GM18519 (cell line): Measurements from ENCODE around the gene NR2C2.

ENCODE experiments used
- ATAC-seq: cut with Tn5 transposase; IDR thresholded peaks from one replicate; pipeline ENCODE4 v1.9.1; 2021; ENCODE audit warnings: mild to moderate bottlenecking, moderate library complexity; ENCODE audit not compliant: unreplicated experiment, low FRiP score

The NR2C2 gene

DNA sequence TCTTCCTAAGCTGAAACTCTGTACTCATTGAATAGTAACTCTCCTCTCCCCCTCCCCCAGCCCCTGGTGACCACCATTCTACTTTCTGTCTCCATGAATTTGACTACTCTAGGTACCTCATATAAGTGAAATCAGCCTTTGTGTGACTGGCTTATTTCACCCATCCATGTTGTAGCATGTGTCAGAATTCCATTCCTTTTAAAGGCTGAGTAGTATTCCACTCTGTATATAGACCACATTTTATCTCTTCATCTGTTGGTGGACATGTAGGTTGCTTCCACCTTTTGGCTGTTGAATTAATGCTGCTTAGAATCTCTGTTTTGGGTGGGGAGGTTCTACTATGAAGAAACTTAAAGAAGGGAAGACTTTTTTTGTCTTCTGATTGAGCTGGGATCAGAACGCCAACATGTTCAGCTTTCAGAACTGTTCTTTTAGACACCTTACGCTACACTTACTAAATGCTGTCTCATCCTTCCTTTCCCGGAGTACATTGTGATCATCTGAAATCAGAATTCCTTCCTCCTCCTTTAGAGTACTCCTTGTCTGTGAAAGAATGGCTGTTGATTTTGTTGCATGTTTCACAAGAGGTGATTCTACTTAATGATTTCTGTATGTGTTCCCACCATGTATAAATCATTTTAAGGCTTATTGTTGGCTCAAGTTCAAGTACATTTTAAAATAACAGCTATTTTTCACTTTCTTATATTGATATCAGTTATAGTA, 67.4 kb downstream of the NR2C2 start:
- no peak for ATAC-seq

GRCh38 chr3:15015456-15015855, 68.1 kb downstream of the NR2C2 start:
- no peak for ATAC-seq

DNA sequence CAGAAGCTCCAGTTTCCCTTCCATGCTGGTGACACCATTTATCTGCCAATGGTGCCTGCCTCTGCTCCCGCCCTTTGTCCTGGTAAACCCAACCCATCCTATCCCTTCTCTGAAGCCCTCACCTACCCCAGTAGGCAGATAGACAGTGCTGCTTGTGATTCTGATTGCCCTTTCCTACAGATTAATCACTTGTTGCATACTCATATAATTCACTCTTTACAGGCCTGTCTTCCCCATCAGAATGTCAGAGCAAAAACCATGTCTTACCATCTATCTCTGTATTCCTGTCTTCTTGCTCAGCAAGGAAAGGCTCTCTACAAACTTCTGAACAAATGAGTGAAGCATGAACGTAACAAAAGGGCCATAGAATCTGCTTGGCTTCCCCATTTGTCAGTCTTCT, 69.8 kb downstream of the NR2C2 start:
- no peak for ATAC-seq

DNA sequence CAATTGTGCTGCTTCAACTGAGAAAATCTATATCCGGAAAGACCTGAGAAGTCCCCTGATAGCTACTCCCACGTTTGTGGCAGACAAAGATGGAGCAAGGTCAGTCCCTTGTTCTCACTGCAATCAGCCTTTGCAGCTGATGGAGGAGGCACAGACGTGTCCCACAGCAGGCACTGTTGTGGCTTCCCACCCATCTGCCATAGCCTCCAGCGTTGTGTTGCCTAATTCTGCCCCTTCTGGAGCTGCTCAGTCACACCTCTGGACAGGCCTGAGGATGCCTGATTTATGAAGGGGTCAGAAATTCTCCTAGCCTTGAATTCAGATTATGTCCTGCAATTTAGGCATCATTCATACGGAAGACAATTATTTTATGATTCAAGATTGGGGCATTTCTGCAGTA, 75.9 kb downstream of the NR2C2 start:
- ATAC-seq, result no peak

DNA sequence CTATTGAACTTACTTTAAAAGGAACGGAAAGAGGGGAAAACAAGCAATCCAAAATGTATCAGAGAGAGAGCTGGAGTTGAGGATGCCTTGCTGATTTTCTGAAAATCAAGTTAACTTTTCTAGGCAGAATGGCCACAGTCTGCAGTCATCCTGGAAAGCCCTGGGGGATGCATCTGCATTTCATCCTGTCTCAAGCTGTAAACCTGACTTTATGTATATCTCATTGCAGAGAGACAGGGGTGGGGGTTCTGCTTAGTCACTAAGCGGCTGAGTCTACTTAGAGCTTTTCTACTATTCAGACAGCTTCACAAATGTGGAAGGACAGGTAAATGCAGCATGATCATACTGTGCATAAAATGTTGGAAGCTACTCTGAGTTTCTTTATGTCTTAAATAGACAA, 76.3 kb downstream of the NR2C2 start:
- ATAC-seq, result no peak

DNA sequence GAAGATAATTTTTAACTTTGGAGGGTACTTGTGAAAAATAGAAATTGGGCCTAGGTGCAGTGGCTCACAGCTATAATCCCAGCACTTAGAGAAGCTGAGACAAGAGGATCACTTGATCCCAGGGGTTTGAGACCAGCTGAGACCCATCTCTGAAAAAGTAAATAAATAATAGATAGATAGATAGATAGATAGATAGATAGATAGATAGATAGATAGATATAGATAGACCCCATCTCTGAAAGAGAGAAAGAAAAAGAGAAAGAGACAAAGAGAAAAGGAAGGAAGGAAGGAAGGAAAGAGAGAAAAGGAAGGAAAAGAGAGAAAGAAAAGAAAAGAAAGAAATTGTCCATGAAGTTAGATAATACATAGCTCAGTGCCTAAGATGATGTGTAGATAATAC, 82.2 kb downstream of the NR2C2 start:
- no peak for ATAC-seq

DNA sequence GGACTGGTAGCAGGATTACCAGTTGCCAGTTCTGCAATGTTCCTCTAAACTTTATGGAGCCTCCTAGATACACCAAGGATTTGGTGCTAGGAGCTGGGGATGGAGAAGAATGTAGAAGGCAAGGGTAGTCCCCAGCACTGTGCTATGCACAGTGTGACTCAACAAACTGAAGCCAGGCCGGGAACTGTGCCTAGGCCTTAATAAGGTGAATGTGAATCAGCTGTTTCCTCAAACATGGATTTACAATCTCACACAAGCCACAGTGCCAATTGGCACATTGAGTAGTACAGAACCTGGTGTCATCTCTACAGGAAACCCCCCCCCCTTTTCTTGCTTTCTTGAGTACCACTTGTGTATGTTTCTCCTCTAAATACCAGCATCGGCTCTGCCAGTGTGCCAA, 85.3 kb downstream of the NR2C2 start:
- no peak for ATAC-seq

DNA sequence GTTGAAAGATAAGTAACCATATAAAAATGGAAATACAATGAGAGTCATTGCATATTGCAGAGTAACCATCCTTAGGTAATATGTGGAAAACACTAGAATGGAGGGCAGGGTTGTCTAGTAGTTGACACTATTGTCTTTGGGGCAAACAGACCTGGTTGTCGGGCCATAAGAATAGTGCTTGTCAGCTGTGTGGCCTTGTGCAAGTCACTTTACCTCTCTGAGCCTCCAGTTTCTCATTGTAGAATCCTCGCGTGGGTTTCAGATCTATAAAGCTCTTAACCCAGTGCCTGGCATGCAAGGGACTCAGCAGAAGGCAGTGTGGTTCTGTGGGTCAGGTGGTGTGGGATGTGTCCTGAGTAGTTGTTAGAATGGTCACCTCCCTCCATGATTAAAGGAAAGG, 85.7 kb downstream of the NR2C2 start:
- ATAC-seq, result no peak

GRCh38 chr3:15038306-15038705, 90.9 kb downstream of the NR2C2 start:
- ATAC-seq, result no peak

DNA sequence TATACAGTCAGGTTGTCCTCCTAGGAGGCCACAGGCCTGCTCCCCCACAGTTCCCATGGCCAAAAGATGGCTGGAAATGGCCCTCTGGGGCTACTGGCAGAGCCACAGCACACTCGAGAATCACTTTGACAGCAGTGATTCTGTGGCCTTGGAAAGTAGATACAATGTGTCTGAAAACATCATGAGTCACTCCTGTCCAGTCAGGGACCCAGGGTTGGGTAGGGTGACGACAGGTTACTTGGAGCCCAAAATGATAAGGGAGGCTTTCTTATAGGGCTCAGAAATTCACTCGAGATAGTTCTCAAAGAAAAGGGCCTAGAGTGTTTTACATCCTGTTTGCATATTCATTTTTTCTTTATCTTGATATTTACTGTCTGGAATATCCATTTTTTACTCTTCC, 93.5 kb downstream of the NR2C2 start:
- ATAC-seq, result no peak

GRCh38 chr3:15041950-15042349, 94.6 kb downstream of the NR2C2 start:
- ATAC-seq, result no peak

DNA sequence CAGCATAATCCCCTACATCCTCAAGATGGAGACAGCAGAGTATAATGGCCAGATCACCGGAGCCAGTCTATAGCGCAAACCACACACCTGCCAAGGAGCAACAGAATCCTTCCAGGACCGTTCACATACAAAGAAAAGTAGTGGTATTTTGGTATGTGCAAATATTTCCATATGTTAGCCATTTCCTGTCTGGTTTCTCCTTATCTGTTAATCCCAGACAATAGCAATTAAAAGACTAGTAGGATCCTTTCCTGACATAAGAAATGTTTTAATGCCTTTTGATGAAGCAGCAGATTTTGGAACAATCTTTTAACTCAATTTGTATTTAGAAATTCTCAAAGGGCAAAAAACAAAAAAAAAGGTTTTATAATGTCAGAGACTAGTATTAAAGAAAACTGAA, 95.6 kb downstream of the NR2C2 start:
- ATAC-seq, result no peak

DNA sequence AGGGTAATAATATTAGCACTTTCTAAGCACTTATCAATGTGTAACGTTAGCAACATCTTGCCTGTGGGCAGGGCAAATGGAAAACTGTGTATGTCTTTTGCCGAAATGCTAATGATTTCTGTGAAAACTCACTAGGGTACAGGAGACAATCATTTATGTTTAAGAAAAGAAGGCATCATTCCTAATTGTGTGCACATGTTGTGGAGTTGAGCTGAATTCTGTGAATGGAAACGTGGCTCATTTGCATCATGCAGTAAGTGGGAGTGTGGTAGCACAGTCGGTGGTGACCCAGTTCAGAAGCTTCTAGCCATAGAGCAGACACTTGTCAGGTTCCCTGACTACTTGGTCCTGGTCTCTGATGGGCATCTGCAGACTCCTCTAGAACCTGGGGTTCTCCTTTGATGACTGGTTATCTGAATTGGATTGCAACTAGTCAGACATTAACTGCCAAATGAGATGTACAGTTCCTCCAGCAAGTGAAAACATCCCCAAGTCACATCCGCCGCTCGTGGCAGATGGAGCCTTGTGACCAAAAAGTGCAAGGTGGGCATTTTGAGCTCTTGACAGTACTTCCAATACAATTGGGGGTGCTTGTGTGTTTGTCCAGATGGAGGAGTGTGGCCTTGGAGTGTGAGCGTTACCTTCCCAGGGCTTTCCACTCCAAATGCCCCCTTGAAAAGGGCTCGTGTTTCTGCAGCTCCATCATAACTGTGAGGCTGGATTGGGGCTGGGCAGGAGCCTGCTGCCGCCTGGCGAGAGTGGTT, 96.2 kb downstream of the NR2C2 start:
- ATAC-seq, result no peak

GRCh38 chr3:15044326-15044725, 96.9 kb downstream of the NR2C2 start:
- no peak for ATAC-seq

DNA sequence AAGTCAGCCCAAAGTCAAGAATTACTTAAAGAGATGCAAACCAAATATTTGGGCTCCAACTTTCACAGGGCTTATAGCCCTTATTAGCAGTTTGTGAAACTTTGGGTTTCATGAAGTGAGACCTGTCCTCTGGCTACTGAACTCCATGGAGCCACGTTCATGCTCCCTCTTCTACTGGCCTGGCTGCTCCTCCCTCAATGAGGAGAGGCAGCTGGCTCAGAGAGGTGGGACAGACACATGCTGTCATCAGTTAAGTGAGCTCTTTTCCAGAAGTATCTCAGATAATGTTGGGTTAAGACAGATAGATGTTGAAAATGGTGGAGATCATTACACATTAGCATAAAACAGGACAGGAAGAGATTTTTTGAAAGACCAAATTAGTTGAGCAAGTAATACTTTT, 98.3 kb downstream of the NR2C2 start:
- no peak for ATAC-seq

DNA sequence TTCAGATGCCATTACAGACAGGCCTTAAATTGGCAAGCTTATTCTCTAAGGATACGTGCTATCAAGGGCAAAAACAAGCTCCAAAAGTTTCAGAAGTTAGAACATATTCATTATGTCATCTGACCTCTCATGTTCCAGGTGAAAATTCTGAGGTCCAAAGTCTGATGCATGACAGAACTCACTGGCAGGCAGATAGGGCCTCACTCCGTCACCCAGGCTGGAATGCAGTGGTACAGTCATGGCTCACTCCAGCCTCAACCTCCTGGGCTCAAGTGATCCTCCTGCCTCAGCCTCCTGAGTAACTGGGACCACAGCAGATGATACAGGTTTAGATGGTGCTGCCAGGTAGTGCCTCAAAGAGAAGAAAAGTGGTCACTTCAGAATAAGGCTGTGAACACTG, 102.2 kb downstream of the NR2C2 start:
- no peak for ATAC-seq

DNA sequence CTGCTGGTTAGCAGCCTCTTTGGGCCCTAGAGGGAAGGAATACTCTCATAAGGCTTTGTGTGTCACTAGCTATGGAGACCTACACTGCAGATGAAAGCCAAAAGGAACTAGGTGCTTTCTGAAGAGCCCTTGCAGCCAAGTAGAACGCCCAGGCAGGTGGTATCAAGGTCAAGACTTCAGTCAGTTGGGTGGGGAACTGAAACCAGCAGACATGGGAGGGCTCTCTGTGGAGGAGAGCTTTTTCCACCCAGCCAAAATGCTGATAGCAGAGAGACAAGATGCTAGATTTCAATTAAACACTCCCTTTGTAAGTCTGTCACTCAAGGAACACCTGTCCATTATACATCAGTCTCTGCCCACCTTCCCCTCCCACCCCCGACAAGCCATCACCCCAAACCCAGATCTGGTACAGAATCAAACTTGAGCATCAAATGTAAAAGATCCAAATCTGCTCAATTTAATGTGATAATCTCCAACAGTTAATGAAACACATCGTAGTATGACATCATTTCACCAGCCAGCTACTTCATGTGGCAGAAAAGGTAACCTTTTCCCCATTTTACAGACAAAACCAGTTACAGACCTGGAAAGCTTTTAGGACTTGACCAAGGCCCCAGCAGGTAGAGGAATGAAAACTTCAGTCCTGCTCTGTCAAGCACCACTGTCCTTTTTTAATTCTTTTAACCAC, 103.2 kb downstream of the NR2C2 start:
- ATAC-seq, result peak; percentile 70

DNA sequence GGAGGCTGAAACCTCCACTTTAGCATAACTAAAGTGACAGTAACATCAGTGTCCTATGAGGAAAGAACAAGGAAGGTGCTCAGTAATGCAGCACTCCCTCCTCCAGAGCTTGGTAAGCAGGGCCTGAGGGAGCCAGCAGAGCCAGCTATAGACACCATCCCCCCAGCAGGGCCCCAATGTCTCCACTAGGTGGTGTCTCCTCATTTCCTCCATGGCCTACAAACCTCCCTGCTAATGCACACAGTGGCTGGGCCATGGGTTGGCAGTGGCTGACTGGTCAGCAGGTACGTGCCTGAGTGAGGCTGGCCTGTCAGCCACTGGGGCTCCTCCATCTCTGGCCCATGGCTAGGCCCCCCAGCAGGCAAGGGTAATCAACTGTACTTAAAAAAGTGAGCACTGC, 104.1 kb downstream of the NR2C2 start:
- peak; percentile 39 for ATAC-seq

GRCh38 chr3:15052335-15053242, 105.2 kb downstream of the NR2C2 start:
- ATAC-seq, result no peak

DNA sequence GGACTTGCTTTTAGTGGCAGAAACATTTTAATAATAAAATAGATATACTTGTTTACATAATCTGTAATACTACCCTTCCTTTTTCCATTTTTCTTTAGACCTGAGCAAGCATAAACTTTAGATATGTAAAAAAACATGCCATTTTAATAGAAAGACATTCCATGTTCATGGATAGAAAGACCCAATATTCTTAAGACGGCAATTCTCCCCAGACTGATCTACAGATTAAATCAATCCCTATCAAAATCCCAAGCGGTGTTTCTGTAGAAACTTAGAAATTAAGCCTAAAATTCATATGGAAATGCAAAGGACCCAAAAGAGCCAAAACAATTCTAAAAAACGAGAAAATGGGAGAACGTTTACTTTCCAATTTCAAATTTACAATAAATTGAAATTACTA, 106.2 kb downstream of the NR2C2 start:
- ATAC-seq, result no peak
